ENCODE results near the gene FBXL17. TPM values are rescaled to one million over a fixed set of nuclear protein-coding genes. Genes with fewer than 3 reads are reported as not detected.

The FBXL17 gene
- total and polyA plus RNA-seq, 9 of the 15 experiments (the other 6 are each of a cell fraction or from before 2014, with no cell fraction given), result 0.32 to 5.4 (median 1.8) TPM

- TF ChIP-seq, protein P1, sequence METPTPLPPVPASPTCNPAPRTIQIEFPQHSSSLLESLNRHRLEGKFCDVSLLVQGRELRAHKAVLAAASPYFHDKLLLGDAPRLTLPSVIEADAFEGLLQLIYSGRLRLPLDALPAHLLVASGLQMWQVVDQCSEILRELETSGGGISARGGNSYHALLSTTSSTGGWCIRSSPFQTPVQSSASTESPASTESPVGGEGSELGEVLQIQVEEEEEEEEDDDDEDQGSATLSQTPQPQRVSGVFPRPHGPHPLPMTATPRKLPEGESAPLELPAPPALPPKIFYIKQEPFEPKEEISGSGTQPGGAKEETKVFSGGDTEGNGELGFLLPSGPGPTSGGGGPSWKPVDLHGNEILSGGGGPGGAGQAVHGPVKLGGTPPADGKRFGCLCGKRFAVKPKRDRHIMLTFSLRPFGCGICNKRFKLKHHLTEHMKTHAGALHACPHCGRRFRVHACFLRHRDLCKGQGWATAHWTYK (CRISPR knock-in tag; IDR thresholded peaks at IDR 0.05), result no peak
- no peak for TF ChIP-seq PRMT5 (CRISPR knock-in tag; IDR thresholded peaks at IDR 0.05)
- no peak for TF ChIP-seq ZNF133 (CRISPR knock-in tag; IDR thresholded peaks at IDR 0.05)
- no peak for TF ChIP-seq FOXO4 (CRISPR knock-in tag; IDR thresholded peaks at IDR 0.05)
- TF ChIP-seq, protein P2, sequence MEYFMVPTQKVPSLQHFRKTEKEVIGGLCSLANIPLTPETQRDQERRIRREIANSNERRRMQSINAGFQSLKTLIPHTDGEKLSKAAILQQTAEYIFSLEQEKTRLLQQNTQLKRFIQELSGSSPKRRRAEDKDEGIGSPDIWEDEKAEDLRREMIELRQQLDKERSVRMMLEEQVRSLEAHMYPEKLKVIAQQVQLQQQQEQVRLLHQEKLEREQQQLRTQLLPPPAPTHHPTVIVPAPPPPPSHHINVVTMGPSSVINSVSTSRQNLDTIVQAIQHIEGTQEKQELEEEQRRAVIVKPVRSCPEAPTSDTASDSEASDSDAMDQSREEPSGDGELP (CRISPR knock-in tag; IDR thresholded peaks at IDR 0.05; ENCODE audit: borderline replicate concordance), result no peak
- no peak for TF ChIP-seq TRIM24 (IDR thresholded peaks at IDR 0.05)
- 0 out of 2 replicates have a peak, but pooled peaks have one; percentile 4 for TF ChIP-seq PKNOX1 (IDR thresholded peaks at IDR 0.05)
- peak; percentile 32; the same call in 1 of the 2 replicates for TF ChIP-seq FOXA1 (IDR thresholded peaks at IDR 0.05; ENCODE audit: borderline replicate concordance)
- no peak for TF ChIP-seq ELF1 (tag; IDR thresholded peaks at IDR 0.05)
- no peak for TF ChIP-seq ZNF197 (CRISPR knock-in tag; IDR thresholded peaks at IDR 0.05; ENCODE audit: low read depth)
- TF ChIP-seq PTRF (tag; IDR thresholded peaks at IDR 0.05), result no peak
- TF ChIP-seq LARP7 (IDR thresholded peaks at IDR 0.05), result no peak
- no peak for TF ChIP-seq ETV1 (tag; conservative IDR thresholded peaks at IDR 0.05; ENCODE audit: low read depth)
- TF ChIP-seq, protein P3, sequence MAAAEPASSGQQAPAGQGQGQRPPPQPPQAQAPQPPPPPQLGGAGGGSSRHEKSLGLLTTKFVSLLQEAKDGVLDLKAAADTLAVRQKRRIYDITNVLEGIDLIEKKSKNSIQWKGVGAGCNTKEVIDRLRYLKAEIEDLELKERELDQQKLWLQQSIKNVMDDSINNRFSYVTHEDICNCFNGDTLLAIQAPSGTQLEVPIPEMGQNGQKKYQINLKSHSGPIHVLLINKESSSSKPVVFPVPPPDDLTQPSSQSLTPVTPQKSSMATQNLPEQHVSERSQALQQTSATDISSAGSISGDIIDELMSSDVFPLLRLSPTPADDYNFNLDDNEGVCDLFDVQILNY (CRISPR knock-in tag; IDR thresholded peaks at IDR 0.05), result no peak
Observed at GRCh38 chr5:108212775-108213346, 169.0 kb downstream of the FBXL17 start (continued).

Data from K562 (cell line).